Measurements from ENCODE around the gene DNAJB2. TPM values are rescaled to one million over a fixed set of nuclear protein-coding genes. Genes with fewer than 3 reads are reported as not detected.

Gene DNAJB2
- polyA plus RNA-seq, 2 of the 4 experiments (the other 2 are of a cell fraction): 31.0 to 53.7 TPM

DNA sequence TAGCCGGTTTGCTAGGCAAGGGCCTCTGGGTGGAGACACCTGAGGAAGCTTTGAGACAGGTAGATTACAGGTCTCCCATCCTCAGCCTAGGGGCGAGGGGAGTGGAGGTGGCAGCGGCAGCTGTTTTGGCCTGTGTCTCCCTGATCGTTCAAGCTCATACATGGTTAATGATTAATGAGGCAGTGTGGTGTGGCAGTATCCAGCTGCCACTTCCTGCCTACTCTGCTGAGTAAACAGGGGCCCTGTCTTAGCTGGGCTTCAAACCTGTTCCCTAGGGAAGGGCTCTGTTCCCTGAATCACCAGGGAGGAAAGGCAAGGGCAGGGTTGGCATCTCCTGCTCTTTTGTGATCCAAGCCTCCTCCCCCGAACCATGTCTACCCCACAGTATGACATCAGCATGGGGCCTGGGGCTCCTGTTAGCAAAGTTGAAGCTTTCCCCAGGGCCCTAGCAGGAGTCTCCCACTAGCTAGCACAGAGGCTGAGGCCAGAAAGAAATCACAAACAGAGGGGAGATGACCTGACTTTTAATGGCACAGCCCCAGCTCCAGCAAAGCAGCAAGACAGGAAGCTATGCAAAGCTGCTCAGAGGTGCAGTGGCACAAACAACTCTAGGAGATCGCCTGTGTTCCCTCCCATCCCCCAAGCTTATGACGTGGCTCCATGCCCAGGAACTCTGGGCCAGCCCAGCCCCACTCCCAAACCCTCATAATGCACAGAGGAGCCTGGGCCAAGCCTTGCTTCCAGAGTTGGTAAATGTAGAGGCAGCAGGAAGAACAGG lies 29.8 kb upstream of the DNAJB2 start:
- Histone ChIP-seq H3K9me3 (no peaks in the 10 kb centered on the region), H3K4me3 (peak overlapping the region; percentile 27; the same call in 2 of the 3 replicates), H3K4me1 (peaks cover 66% of the 10 kb centered on the region), H3K4me2 (peak overlapping the region; percentile 96), H3K27ac (peak overlapping the region; percentile 90)
- WGBS (ENCODE audit: missing lambda C conversion rate): 0% methylated on average over 7 of the region's 7 CpGs
- CTCF ChIA-PET: interaction anchor here (0.7 to 12.6 kb wide), 9 partner anchors 9 to 78 kb away, joined by 3 to 241 read pairs (median 4); partner anchors contain the start of genes CNPPD1 and DNAJB2
- ATAC-seq (peak; percentile 51 to 58), DNase-seq (ENCODE audit: low read depth in 1 of 2, low spot score in 1 of 2) (peak; percentile 55 to 93), FAIRE-seq (no peak)
- POLR2A ChIA-PET: interaction anchor here (0.9 to 3.1 kb wide), 9 partner anchors 9 to 78 kb away, joined by 3 to 34 read pairs (median 10); partner anchors contain the start of genes ABCB6, ANKZF1, ATG9A and DNAJB2
- TF ChIP-seq MAZ (IDR thresholded peaks at IDR 0.05; ENCODE audit: borderline replicate concordance, low read depth, low read length) (no peak), SMC3 (IDR thresholded peaks at IDR 0.05) (no peak), RNF2 (IDR thresholded peaks at IDR 0.05; ENCODE audit: borderline replicate concordance, low read depth) (no peak), FOSL2 (IDR thresholded peaks at IDR 0.05) (no peak), FOSL2 (CRISPR knock-in tag; IDR thresholded peaks at IDR 0.05) (0 out of 2 replicates have a peak, but pooled peaks have one; percentile 29), CBX8 (IDR thresholded peaks at IDR 0.05) (no peak), JUNB (IDR thresholded peaks at IDR 0.05) (peak; percentile 41), NR3C1 (IDR thresholded peaks at IDR 0.05) (no peak), CHD2 (IDR thresholded peaks at IDR 0.05; ENCODE audit: low read length, partially characterized antibody) (no peak), TFCP2L1 (CRISPR knock-in tag; IDR thresholded peaks at IDR 0.05) (no peak; the same call in 1 of the 2 replicates), EHF (CRISPR knock-in tag; IDR thresholded peaks at IDR 0.05) (no peak), ESRRA (IDR thresholded peaks at IDR 0.05; ENCODE audit: borderline replicate concordance, low read length) (no peak), CBX2 (IDR thresholded peaks at IDR 0.05; ENCODE audit: borderline replicate concordance, low read depth) (no peak), KDM5A (IDR thresholded peaks at IDR 0.05) (no peak), FOXS1 (CRISPR knock-in tag; IDR thresholded peaks at IDR 0.05) (no peak), RARB (CRISPR knock-in tag; IDR thresholded peaks at IDR 0.05) (peak; percentile 21; the same call in 1 of the 2 replicates), HOXA7 (CRISPR knock-in tag; IDR thresholded peaks at IDR 0.05) (peak; percentile 69; the same call in 1 of the 2 replicates), MAFK (IDR thresholded peaks at IDR 0.05; ENCODE audit: partially characterized antibody) (peak; percentile 35), MYC (IDR thresholded peaks at IDR 0.05; ENCODE audit: borderline replicate concordance, low read length) (no peak; the same call in 1 of the 2 replicates), KDM1A (IDR thresholded peaks at IDR 0.05; ENCODE audit: low read depth) (no peak), HEYL (CRISPR knock-in tag; IDR thresholded peaks at IDR 0.05) (no peak), FOSB (CRISPR knock-in tag; IDR thresholded peaks at IDR 0.05) (peak; percentile 66; the same call in 1 of the 2 replicates), PHF8 (IDR thresholded peaks at IDR 0.05; ENCODE audit: borderline replicate concordance, low read depth) (no peak), ZFP36 (IDR thresholded peaks at IDR 0.05; ENCODE audit: borderline replicate concordance, partially characterized antibody) (no peak), ZNF302 (CRISPR knock-in tag; IDR thresholded peaks at IDR 0.05) (no peak), GATA3 (IDR thresholded peaks at IDR 0.05; ENCODE audit: borderline replicate concordance) (peak; percentile 33; the same call in 1 of the 2 replicates), BHLHE40 (IDR thresholded peaks at IDR 0.05; ENCODE audit: low read depth, low read length) (no peak), HOXB5 (CRISPR knock-in tag; IDR thresholded peaks at IDR 0.05) (no peak)
- TF ChIP-seq, protein P1, sequence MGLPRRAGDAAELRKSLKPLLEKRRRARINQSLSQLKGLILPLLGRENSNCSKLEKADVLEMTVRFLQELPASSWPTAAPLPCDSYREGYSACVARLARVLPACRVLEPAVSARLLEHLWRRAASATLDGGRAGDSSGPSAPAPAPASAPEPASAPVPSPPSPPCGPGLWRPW (IDR thresholded peaks at IDR 0.05): no peak
- TF ChIP-seq, protein P2, sequence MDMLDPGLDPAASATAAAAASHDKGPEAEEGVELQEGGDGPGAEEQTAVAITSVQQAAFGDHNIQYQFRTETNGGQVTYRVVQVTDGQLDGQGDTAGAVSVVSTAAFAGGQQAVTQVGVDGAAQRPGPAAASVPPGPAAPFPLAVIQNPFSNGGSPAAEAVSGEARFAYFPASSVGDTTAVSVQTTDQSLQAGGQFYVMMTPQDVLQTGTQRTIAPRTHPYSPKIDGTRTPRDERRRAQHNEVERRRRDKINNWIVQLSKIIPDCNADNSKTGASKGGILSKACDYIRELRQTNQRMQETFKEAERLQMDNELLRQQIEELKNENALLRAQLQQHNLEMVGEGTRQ (IDR thresholded peaks at IDR 0.05): no peak
- TF ChIP-seq, protein P3, sequence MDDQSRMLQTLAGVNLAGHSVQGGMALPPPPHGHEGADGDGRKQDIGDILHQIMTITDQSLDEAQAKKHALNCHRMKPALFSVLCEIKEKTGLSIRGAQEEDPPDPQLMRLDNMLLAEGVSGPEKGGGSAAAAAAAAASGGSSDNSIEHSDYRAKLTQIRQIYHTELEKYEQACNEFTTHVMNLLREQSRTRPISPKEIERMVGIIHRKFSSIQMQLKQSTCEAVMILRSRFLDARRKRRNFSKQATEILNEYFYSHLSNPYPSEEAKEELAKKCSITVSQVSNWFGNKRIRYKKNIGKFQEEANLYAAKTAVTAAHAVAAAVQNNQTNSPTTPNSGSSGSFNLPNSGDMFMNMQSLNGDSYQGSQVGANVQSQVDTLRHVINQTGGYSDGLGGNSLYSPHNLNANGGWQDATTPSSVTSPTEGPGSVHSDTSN (IDR thresholded peaks at IDR 0.05): no peak; the same call in 1 of the 2 replicates
- TF ChIP-seq, protein P4, sequence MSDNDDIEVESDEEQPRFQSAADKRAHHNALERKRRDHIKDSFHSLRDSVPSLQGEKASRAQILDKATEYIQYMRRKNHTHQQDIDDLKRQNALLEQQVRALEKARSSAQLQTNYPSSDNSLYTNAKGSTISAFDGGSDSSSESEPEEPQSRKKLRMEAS (IDR thresholded peaks at IDR 0.05): peak; percentile 49
- TF ChIP-seq, protein P5, sequence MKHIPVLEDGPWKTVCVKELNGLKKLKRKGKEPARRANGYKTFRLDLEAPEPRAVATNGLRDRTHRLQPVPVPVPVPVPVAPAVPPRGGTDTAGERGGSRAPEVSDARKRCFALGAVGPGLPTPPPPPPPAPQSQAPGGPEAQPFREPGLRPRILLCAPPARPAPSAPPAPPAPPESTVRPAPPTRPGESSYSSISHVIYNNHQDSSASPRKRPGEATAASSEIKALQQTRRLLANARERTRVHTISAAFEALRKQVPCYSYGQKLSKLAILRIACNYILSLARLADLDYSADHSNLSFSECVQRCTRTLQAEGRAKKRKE (CRISPR knock-in tag; IDR thresholded peaks at IDR 0.05; ENCODE audit: low read depth): 0 out of 2 replicates have a peak, but pooled peaks have one; percentile 41
- TF ChIP-seq, protein P6, sequence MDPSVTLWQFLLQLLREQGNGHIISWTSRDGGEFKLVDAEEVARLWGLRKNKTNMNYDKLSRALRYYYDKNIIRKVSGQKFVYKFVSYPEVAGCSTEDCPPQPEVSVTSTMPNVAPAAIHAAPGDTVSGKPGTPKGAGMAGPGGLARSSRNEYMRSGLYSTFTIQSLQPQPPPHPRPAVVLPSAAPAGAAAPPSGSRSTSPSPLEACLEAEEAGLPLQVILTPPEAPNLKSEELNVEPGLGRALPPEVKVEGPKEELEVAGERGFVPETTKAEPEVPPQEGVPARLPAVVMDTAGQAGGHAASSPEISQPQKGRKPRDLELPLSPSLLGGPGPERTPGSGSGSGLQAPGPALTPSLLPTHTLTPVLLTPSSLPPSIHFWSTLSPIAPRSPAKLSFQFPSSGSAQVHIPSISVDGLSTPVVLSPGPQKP (IDR thresholded peaks at IDR 0.05; ENCODE audit: low read depth, low read length): no peak
- TF ChIP-seq, protein P7, sequence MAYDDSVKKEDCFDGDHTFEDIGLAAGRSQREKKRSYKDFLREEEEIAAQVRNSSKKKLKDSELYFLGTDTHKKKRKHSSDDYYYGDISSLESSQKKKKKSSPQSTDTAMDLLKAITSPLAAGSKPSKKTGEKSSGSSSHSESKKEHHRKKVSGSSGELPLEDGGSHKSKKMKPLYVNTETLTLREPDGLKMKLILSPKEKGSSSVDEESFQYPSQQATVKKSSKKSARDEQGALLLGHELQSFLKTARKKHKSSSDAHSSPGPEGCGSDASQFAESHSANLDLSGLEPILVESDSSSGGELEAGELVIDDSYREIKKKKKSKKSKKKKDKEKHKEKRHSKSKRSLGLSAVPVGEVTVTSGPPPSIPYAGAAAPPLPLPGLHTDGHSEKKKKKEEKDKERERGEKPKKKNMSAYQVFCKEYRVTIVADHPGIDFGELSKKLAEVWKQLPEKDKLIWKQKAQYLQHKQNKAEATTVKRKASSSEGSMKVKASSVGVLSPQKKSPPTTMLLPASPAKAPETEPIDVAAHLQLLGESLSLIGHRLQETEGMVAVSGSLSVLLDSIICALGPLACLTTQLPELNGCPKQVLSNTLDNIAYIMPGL (CRISPR knock-in tag; IDR thresholded peaks at IDR 0.05; ENCODE audit: borderline replicate concordance): no peak

Data from A549 (cell line).